PFSK-1 (cell line): ENCODE data around the gene COL23A1.

Experiments used
- FOXP2 ChIP-seq: optimal IDR thresholded peaks from 2 replicates; pipeline ENCODE3; 2011; ENCODE audit warnings: borderline replicate concordance, control low read depth, inconsistent platforms; ENCODE audit not compliant: insufficient read depth; ENCODE audit errors: extremely low read length, extremely low read depth
- POLR2AphosphoS5 ChIP-seq: IDR thresholded peaks from 2 replicates; pipeline ENCODE4 v1.6.1; 2012; ENCODE audit warnings: low read depth, mild to moderate bottlenecking, control low read depth, low read length, moderate library complexity
- SIN3A ChIP-seq: IDR thresholded peaks from 2 replicates; pipeline ENCODE4 v1.6.1; 2012; ENCODE audit warnings: mild to moderate bottlenecking, low read length, moderate library complexity, borderline replicate concordance; ENCODE audit not compliant: insufficient read depth
- TAF1 ChIP-seq: IDR thresholded peaks from 2 replicates; pipeline ENCODE4 v1.6.1; 2012; ENCODE audit warnings: low read length, control low read depth, borderline replicate concordance; ENCODE audit not compliant: insufficient read depth
- TF ChIP-seq, protein P1 (sequence below), 2 experiments: IDR thresholded peaks; 2 replicates each; pipeline versions ENCODE4 v1.6.1 to v1.8.0; 2011 to 2012; ENCODE audit warnings: low read depth in 2 of 2, low read length in 2 of 2, control low read depth in 1 of 2, inconsistent platforms in 1 of 2, mild to moderate bottlenecking in 1 of 2, moderate library complexity in 1 of 2; ENCODE audit not compliant: insufficient read depth in 1 of 2

The COL23A1 gene

DNA sequence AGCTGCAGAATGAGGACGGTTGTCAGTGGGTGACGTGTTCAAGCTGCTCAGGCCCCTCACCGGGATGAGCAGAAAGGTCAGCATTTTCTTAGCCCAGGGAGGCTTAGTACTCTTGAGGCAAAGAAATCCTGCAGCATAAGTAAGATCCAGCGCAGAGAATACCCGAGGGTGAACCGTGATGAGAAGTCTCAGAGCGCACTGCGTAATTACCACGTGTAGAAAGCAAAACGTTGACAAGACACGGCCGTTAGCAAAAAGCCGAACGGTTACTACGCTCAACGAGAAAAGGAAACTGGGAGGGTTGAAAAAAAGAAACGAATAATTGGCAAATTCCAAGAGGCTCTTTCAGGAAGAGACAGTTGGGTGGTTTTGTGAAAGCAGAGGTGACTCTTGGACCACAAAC, 104.0 kb downstream of the COL23A1 start:
- TF ChIP-seq POLR2AphosphoS5 = no peak
- no peak for TF ChIP-seq TAF1
- no peak for TF ChIP-seq FOXP2
- TF ChIP-seq SIN3A = no peak
- TF ChIP-seq, protein P1, sequence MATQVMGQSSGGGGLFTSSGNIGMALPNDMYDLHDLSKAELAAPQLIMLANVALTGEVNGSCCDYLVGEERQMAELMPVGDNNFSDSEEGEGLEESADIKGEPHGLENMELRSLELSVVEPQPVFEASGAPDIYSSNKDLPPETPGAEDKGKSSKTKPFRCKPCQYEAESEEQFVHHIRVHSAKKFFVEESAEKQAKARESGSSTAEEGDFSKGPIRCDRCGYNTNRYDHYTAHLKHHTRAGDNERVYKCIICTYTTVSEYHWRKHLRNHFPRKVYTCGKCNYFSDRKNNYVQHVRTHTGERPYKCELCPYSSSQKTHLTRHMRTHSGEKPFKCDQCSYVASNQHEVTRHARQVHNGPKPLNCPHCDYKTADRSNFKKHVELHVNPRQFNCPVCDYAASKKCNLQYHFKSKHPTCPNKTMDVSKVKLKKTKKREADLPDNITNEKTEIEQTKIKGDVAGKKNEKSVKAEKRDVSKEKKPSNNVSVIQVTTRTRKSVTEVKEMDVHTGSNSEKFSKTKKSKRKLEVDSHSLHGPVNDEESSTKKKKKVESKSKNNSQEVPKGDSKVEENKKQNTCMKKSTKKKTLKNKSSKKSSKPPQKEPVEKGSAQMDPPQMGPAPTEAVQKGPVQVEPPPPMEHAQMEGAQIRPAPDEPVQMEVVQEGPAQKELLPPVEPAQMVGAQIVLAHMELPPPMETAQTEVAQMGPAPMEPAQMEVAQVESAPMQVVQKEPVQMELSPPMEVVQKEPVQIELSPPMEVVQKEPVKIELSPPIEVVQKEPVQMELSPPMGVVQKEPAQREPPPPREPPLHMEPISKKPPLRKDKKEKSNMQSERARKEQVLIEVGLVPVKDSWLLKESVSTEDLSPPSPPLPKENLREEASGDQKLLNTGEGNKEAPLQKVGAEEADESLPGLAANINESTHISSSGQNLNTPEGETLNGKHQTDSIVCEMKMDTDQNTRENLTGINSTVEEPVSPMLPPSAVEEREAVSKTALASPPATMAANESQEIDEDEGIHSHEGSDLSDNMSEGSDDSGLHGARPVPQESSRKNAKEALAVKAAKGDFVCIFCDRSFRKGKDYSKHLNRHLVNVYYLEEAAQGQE (IDR thresholded peaks at IDR 0.05; ENCODE audit: insufficient read depth in 1 of 2, low read depth in 2 of 2, low read length in 2 of 2) = no peak

DNA sequence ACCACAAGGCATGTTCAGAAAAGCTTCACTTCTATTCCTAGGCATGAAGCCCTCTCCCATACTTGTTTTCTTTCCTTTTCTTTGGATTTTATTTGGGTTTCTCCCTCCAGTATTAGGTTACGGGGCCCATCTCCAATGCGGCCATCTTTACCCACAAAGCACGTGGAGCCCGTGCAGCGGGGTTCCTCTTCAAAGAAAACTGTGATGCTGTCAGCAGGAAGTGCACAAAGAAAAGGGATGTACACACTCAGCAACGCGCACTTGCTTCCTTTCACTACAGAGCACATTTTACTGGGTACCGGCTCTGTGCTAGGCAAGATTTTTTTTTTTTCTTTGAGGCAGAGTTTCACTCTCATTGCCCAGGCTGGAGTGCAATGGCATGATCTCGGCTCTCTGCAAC, 106.6 kb downstream of the COL23A1 start:
- TF ChIP-seq FOXP2 = no peak
- TF ChIP-seq, protein P1 (IDR thresholded peaks at IDR 0.05; ENCODE audit: insufficient read depth in 1 of 2, low read depth in 2 of 2, low read length in 2 of 2) = no peak
- TF ChIP-seq POLR2AphosphoS5 = no peak
- no peak for TF ChIP-seq SIN3A

DNA sequence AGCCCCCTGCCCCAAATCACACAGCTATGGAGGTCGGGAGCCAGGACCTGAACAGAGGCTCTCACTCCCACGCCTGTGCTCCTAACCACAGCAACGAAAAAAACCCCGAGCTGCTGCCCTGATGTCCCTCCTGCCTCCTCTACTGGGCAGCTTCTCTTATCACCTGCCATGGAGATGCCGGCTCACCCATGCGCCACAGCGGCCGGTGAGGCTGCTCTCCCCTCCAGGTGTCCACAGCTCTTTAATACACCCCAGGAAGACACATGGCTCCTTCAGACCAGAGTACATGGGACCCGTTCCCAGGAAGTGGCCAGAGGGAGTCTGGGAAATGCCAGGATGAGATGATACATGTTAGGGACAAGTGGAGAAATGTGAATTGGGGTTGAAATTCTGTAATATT, 110.9 kb downstream of the COL23A1 start:
- TF ChIP-seq SIN3A = no peak
- TF ChIP-seq FOXP2 = no peak
- no peak for TF ChIP-seq TAF1
- TF ChIP-seq, protein P1 (IDR thresholded peaks at IDR 0.05; ENCODE audit: insufficient read depth in 1 of 2, low read depth in 2 of 2, low read length in 2 of 2) = no peak
- no peak for TF ChIP-seq POLR2AphosphoS5

DNA sequence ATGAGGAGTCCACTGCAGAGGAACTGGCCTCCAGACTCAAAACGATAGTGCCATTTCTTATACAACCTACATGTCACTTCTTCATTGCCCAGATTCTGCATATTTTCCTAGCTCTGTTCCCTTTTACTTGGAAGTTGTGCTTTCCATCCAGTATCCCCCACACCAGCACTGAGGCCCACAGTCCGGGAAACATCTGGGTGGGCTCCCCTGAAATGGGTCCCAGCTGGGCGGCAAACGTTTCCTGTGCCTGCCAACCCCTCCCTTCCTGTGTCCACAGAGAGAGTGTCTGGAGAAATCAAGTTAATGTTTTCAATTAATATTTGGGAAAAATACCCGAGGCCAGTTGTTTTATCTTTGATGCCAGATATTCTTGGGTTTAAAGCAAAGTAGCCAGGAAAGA, 111.8 kb downstream of the COL23A1 start:
- TF ChIP-seq POLR2AphosphoS5 (no peak), TAF1 (no peak), SIN3A (no peak), FOXP2 (no peak)
- TF ChIP-seq, protein P1 (IDR thresholded peaks at IDR 0.05; ENCODE audit: insufficient read depth in 1 of 2, low read depth in 2 of 2, low read length in 2 of 2) = no peak

DNA sequence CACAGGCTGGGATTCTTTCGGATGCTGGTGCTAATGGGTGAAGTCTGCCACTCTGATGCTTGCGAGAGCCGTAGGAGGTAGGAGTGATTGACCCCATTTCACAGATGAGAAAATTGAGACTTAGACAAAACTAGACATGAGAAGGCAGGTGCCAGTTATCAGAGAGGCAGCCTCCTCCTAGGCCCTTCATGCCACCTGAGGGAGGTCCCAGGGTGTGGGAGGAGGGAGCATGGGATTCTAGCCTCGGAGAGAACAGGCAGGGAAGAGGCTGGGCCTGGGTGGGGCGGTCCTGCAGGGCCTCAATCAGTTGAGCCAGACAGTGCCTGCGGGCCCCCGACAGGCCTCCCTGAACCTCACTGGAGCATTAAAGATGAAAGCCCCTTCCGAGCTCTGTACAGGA, 112.4 kb downstream of the COL23A1 start:
- TF ChIP-seq SIN3A (no peak), FOXP2 (no peak), POLR2AphosphoS5 (no peak), TAF1 (no peak)
- TF ChIP-seq, protein P1 (IDR thresholded peaks at IDR 0.05; ENCODE audit: insufficient read depth in 1 of 2, low read depth in 2 of 2, low read length in 2 of 2) = no peak
